Neural progenitor cell (in vitro differentiated cells): ENCODE results near the gene DLG2. TPM values are rescaled to one million over a fixed set of nuclear protein-coding genes. Genes with fewer than 3 reads are reported as not detected.

ENCODE experiments used
- DNase-seq: peaks from one replicate; pipeline ENCODE4 v3.0.0-alpha.2; 2016; ENCODE audit warnings: low spot score
- H2AFZ ChIP-seq: fragments of 200-600 bp; sonication (generic); replicated peaks from 2 replicates; pipeline ENCODE4 v1.6.1; 2016; ENCODE audit warnings: antibody characterized with exemption
- H3F3A ChIP-seq: fragments of 200-600 bp; sonication (generic); 2 replicates; pipeline ENCODE4 v1.6.1; 2016; ENCODE audit warnings: antibody characterized with exemption, low read depth
- H3K27ac ChIP-seq: fragments of 200-600 bp; sonication (generic); 2 replicates; pipeline ENCODE4 v1.5.1; 2016; ENCODE audit warnings: mild to moderate bottlenecking
- H3K27me3 ChIP-seq: fragments of 200-600 bp; sonication (generic); 2 replicates; pipeline ENCODE4 v1.6.1; 2016; ENCODE audit warnings: mild to moderate bottlenecking, moderate library complexity
- H3K36me3 ChIP-seq: fragments of 200-600 bp; sonication (generic); 2 replicates; pipeline ENCODE4 v1.5.1; 2016
- H3K4me1 ChIP-seq: fragments of 200-600 bp; sonication (generic); 2 replicates; pipeline ENCODE4 v1.6.1; 2016; ENCODE audit warnings: mixed run types
- H3K4me2 ChIP-seq: fragments of 200-600 bp; sonication (generic); 2 replicates; pipeline ENCODE4 v1.6.1; 2016
- H3K4me3 ChIP-seq: fragments of 200-600 bp; sonication (generic); 2 replicates; pipeline ENCODE4 v1.5.1; 2016
- H3K79me2 ChIP-seq: fragments of 200-600 bp; sonication (generic); 2 replicates; pipeline ENCODE4 v1.6.1; 2016; ENCODE audit warnings: low read depth
- H3K9ac ChIP-seq: fragments of 200-600 bp; sonication (generic); 2 replicates; pipeline ENCODE4 v1.6.1; 2016
- H3K9me3 ChIP-seq: fragments of 200-600 bp; sonication (generic); 2 replicates; pipeline ENCODE4 v1.5.1; 2016; ENCODE audit warnings: low read depth
- H4K20me1 ChIP-seq: fragments of 200-600 bp; sonication (generic); 2 replicates; pipeline ENCODE4 v1.6.1; 2016; ENCODE audit warnings: low read depth
- H3K27ac Mint-ChIP-seq: 3 replicates; pipeline ENCODE4 v1.8.0; 2021; ENCODE audit warnings: mixed read lengths
- H3K27me3 Mint-ChIP-seq: 2 replicates; pipeline ENCODE4 v1.8.0; 2022; ENCODE audit warnings: low read depth, mild to moderate bottlenecking, inconsistent platforms, moderate library complexity, mixed read lengths; ENCODE audit not compliant: insufficient read depth
- H3K36me3 Mint-ChIP-seq: 3 replicates; pipeline ENCODE4 v1.8.0; 2021; ENCODE audit warnings: mixed read lengths
- H3K4me1 Mint-ChIP-seq: 3 replicates; pipeline ENCODE4 v1.8.0; 2021; ENCODE audit warnings: mixed read lengths
- H3K4me3 Mint-ChIP-seq: 3 replicates; pipeline ENCODE4 v1.8.0; 2021; ENCODE audit warnings: mild to moderate bottlenecking, moderate library complexity, mixed read lengths
- H3K9me3 Mint-ChIP-seq: 3 replicates; pipeline ENCODE4 v1.8.0; 2020; ENCODE audit warnings: mixed read lengths
- EZH2 ChIP-seq: fragments of 200-600 bp; sonication (generic); IDR thresholded peaks from 2 replicates; pipeline ENCODE4 v1.6.1; 2017; ENCODE audit warnings: antibody characterized with exemption, mild to moderate bottlenecking, moderate library complexity
- EZH2phosphoT487 ChIP-seq: fragments of 200-600 bp; sonication (generic); IDR thresholded peaks from 2 replicates; pipeline ENCODE4 v1.6.1; 2017; ENCODE audit warnings: antibody characterized with exemption
- total RNA-seq: library from RNA; depleted of rRNA; stranded (reverse); fragments of >200 nt; gene quantifications from 2 replicates; pipeline ENCODE4 v1.2.3, GENCODE V29; 2015; ENCODE audit warnings: low replicate concordance
- TF ChIP-seq, protein P1 (sequence below): fragments of 200-600 bp; sonication (generic); IDR thresholded peaks from 2 replicates; pipeline ENCODE4 v1.5.1; 2017; ENCODE audit warnings: antibody characterized with exemption, mild to moderate bottlenecking

DLG2 gene
- total RNA-seq, 1 donor from 2014 or later: 7.5 TPM

DNA sequence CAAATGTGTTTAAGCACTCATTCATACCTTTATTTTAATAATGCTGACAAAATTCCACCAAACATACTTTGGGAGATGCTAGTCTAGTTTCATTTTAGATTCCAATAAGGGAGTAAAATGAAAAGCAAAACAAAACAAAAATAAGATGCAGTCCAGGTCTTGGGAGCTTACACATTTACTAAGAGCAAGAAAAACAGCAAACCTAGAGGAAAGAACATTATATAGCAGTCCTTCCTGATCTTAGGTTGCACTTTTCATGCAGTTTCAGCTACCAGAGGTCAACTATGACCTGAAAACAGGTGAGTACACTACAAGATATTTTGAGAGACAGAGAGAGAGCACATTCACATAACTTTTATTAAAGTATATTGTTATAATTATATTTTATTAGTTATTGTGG, 1100.9 kb downstream of the DLG2 start:
- no peak overlapping the region for H3K27ac ChIP-seq
- no peaks in the 10 kb centered on the region for H3K4me1 ChIP-seq
- H3K9ac ChIP-seq: no peak overlapping the region
- TF ChIP-seq, protein P1, sequence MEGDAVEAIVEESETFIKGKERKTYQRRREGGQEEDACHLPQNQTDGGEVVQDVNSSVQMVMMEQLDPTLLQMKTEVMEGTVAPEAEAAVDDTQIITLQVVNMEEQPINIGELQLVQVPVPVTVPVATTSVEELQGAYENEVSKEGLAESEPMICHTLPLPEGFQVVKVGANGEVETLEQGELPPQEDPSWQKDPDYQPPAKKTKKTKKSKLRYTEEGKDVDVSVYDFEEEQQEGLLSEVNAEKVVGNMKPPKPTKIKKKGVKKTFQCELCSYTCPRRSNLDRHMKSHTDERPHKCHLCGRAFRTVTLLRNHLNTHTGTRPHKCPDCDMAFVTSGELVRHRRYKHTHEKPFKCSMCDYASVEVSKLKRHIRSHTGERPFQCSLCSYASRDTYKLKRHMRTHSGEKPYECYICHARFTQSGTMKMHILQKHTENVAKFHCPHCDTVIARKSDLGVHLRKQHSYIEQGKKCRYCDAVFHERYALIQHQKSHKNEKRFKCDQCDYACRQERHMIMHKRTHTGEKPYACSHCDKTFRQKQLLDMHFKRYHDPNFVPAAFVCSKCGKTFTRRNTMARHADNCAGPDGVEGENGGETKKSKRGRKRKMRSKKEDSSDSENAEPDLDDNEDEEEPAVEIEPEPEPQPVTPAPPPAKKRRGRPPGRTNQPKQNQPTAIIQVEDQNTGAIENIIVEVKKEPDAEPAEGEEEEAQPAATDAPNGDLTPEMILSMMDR: no peak
- TF ChIP-seq EZH2: no peak
- TF ChIP-seq EZH2phosphoT487: no peak
- H3K4me3 ChIP-seq: no peak overlapping the region
- no peaks in the 10 kb centered on the region for H4K20me1 ChIP-seq
- H3K27me3 ChIP-seq: no peaks in the 10 kb centered on the region
- no peaks in the 10 kb centered on the region for H3K27me3 Mint-ChIP-seq
- no peak for DNase-seq
- no peaks in the 10 kb centered on the region for H3K9me3 Mint-ChIP-seq
- H3K36me3 ChIP-seq: no peaks in the 10 kb centered on the region
- H3K27ac Mint-ChIP-seq: no peak overlapping the region
- H3K4me1 Mint-ChIP-seq: no peaks in the 10 kb centered on the region
- H3F3A ChIP-seq: no peaks in the 10 kb centered on the region
- no peaks in the 10 kb centered on the region for H3K36me3 Mint-ChIP-seq
- H3K4me3 Mint-ChIP-seq: no peak overlapping the region
- H3K79me2 ChIP-seq: no peaks in the 10 kb centered on the region
- no peak overlapping the region for H3K4me2 ChIP-seq
- H3K9me3 ChIP-seq: no peaks in the 10 kb centered on the region
- no peak overlapping the region for H2AFZ ChIP-seq

DNA sequence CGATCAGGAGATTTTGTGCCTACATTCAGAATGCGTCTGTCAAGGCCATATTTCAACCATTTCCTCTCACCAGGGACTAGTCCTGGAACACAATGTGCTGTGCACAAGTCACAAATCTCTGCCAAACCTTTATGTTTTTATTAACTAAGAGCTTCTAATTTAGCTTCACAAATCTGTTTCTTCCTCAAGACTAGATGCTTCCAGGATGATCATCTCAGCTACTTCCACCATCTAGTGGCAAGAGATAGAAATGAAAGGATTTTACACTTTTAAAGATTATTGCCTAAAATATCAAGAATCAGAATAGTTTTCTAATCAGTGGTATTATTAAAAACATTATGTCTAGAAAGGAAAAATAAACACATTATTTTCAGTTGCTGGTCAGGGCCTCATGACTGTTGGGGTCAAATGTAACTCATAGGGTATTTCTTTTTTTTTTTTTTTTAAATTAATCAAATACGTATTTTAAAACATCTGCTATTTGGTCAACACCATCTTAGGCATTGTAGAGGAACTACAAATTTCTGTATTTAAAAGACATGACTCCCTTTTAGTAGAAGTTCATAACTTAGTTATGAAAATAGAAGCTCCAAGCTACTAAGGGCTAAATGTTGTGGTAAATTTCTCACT, 1102.6 kb downstream of the DLG2 start:
- no peaks in the 10 kb centered on the region for H3F3A ChIP-seq
- Mint-ChIP-seq H3K9me3 (no peaks in the 10 kb centered on the region), H3K4me1 (no peaks in the 10 kb centered on the region), H3K27ac (no peak overlapping the region), H3K36me3 (no peaks in the 10 kb centered on the region), H3K27me3 (no peaks in the 10 kb centered on the region), H3K4me3 (no peak overlapping the region)
- peak; percentile 44 for DNase-seq
- no peaks in the 10 kb centered on the region for H4K20me1 ChIP-seq
- H3K4me3 ChIP-seq: no peak overlapping the region
- H3K27ac ChIP-seq: no peak overlapping the region
- H3K4me1 ChIP-seq: no peaks in the 10 kb centered on the region
- H3K27me3 ChIP-seq: no peaks in the 10 kb centered on the region
- no peaks in the 10 kb centered on the region for H3K36me3 ChIP-seq
- H3K9me3 ChIP-seq: no peaks in the 10 kb centered on the region
- TF ChIP-seq EZH2phosphoT487 (no peak), EZH2 (no peak)
- TF ChIP-seq, protein P1: peak; percentile 79
- H3K79me2 ChIP-seq: no peaks in the 10 kb centered on the region
- no peak overlapping the region for H3K9ac ChIP-seq
- H3K4me2 ChIP-seq: no peak overlapping the region
- peak overlapping the region; percentile 23 for H2AFZ ChIP-seq

DNA sequence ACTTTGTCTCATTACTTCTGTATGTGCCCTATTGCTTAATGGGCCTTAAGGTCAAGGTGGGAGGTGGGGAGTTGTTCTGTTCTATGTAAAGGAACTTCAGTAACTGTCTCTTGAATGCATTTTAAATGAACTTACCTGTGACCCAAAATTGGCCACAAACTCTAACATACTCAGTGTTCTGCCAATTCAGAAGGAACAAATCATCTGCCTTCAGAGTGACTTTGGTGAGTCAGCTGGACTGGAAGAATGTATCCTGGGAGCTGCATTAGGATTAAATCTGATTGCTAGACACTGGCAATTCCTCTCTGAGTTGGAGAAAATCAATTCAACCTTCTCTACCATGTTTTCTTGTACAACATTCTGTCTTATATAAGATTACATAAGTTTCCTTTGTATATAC, 1104.8 kb downstream of the DLG2 start:
- no peak overlapping the region for H3K4me3 Mint-ChIP-seq
- H3K27me3 Mint-ChIP-seq: no peaks in the 10 kb centered on the region
- H3K79me2 ChIP-seq: no peaks in the 10 kb centered on the region

More for the DNA sequence above, 1104.8 kb downstream of the DLG2 start:
- H3K36me3 Mint-ChIP-seq: no peaks in the 10 kb centered on the region
- no peaks in the 10 kb centered on the region for H3K4me1 Mint-ChIP-seq
- Histone ChIP-seq H3K4me2 (no peak overlapping the region), H3K36me3 (no peaks in the 10 kb centered on the region), H4K20me1 (no peaks in the 10 kb centered on the region), H3K9ac (no peak overlapping the region), H3K9me3 (no peaks in the 10 kb centered on the region), H3K27ac (no peak overlapping the region), H3K4me1 (no peaks in the 10 kb centered on the region), H3K4me3 (no peak overlapping the region), H3K27me3 (no peaks in the 10 kb centered on the region), H2AFZ (no peak overlapping the region), H3F3A (no peaks in the 10 kb centered on the region)
- DNase-seq: no peak
- no peak overlapping the region for H3K27ac Mint-ChIP-seq
- TF ChIP-seq EZH2 (no peak), EZH2phosphoT487 (no peak)
- TF ChIP-seq, protein P1: no peak
- H3K9me3 Mint-ChIP-seq: no peaks in the 10 kb centered on the region
